Measurements from ENCODE around the gene ZC3H12A.

The ZC3H12A gene

DNA sequence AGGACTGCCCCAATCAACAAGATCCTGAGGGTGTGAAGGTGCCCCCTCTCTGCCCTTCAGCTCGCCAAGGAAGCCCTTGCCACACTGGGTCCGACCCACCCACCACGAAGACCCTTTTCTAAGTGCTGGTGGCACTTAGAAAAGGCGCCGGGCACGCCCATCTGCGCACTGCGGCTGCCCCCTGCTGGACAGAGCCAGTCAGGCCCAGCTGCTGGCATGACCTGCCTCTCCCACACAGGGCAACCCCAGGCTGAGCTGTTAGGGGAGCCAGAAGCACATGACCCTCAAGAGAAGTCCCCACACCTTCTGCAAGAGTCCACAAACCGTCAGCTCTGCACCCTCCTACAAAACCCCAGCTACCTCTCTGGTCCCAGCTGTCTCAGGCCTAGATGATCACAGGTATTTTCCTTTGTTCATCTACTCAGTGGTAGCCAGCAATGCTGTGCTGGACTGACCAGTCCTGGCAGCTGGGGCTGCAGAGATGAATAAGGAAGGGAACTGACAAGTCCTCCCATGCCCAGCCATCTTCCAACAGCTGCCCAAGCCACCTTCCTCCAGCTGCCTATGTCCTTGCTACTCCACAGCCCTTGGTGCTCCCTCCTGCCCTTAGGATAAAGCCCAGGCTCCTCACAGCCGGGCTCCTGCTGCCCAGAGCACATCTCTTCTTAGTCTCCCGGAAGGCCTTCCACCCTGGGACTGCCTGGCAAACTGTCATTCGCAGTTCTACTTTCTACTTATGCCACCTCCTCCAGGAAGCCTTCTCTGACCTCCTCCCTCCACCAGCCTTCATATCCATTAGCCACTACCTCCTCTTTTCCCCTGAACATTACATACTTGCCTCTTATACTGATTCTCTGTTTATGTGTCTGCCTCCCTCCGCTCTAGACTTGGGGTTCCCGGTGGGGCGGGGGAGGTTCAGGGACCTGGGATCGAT lies 39.8 kb upstream of the ZC3H12A start:
- no peak overlapping the region for H2AFZ ChIP-seq (ENCODE audit: low read length)
- TF ChIP-seq, protein P1, sequence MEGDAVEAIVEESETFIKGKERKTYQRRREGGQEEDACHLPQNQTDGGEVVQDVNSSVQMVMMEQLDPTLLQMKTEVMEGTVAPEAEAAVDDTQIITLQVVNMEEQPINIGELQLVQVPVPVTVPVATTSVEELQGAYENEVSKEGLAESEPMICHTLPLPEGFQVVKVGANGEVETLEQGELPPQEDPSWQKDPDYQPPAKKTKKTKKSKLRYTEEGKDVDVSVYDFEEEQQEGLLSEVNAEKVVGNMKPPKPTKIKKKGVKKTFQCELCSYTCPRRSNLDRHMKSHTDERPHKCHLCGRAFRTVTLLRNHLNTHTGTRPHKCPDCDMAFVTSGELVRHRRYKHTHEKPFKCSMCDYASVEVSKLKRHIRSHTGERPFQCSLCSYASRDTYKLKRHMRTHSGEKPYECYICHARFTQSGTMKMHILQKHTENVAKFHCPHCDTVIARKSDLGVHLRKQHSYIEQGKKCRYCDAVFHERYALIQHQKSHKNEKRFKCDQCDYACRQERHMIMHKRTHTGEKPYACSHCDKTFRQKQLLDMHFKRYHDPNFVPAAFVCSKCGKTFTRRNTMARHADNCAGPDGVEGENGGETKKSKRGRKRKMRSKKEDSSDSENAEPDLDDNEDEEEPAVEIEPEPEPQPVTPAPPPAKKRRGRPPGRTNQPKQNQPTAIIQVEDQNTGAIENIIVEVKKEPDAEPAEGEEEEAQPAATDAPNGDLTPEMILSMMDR (IDR thresholded peaks at IDR 0.05; ENCODE audit: low read length) = peak; percentile 92
- no peak for TF ChIP-seq EZH2 (IDR thresholded peaks at IDR 0.05; ENCODE audit: borderline replicate concordance, low read length)
- H3K9me3 ChIP-seq (ENCODE audit: low read length) = no peaks in the 10 kb centered on the region
- no peaks in the 10 kb centered on the region for H3K27me3 ChIP-seq (ENCODE audit: insufficient read depth, low read length)
- no peak overlapping the region for H3K9ac ChIP-seq (ENCODE audit: low read length)
- no peaks in the 10 kb centered on the region for H3K9me2 ChIP-seq (ENCODE audit: low read depth, low read length)
- H3F3A ChIP-seq (ENCODE audit: insufficient read depth, low read length) = no peaks in the 10 kb centered on the region
- no peaks in the 10 kb centered on the region for H3K4me1 ChIP-seq (ENCODE audit: insufficient read depth, low read length, severe bottlenecking)
- no peaks in the 10 kb centered on the region for H3K79me2 ChIP-seq (ENCODE audit: insufficient read depth, low read length)
- H3K4me3 ChIP-seq (ENCODE audit: low read depth, low read length, poor library complexity, severe bottlenecking) = no peak overlapping the region
- no peak overlapping the region for H3K27ac ChIP-seq (ENCODE audit: low read depth, low read length, poor library complexity, severe bottlenecking)
- no peaks in the 10 kb centered on the region for H3K36me3 ChIP-seq (ENCODE audit: insufficient read depth, low read length)
- H3K4me2 ChIP-seq (ENCODE audit: low read length) = no peak overlapping the region
- H4K20me1 ChIP-seq (ENCODE audit: insufficient read depth, low read length) = no peaks in the 10 kb centered on the region

DNA sequence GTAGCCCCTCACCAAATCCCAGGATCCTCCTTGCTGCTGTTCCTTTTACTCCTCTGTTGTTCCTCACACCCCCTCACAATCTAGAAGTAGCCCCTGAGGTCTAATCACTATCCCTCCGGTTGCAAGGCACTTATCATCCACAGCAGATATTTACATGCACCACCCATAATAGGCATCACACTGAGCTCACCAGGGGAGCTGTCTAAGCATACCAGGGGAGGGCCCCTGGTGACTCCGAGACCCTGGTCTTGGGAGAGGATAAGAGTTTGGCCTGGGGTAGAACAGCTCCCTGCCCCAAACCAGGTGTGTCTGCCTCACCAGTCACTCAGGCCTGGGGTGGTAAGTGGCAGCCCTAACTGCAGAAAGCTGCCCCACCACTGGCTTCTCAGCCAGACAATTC lies 37.3 kb upstream of the ZC3H12A start:
- Histone ChIP-seq H3K9ac (ENCODE audit: low read length) (no peak overlapping the region), H3K9me2 (ENCODE audit: low read depth, low read length) (no peaks in the 10 kb centered on the region), H3K36me3 (ENCODE audit: insufficient read depth, low read length) (no peaks in the 10 kb centered on the region), H3K9me3 (ENCODE audit: low read length) (no peaks in the 10 kb centered on the region), H3K4me3 (ENCODE audit: low read depth, low read length, poor library complexity, severe bottlenecking) (no peak overlapping the region), H3K27ac (ENCODE audit: low read depth, low read length, poor library complexity, severe bottlenecking) (no peak overlapping the region), H3K4me2 (ENCODE audit: low read length) (no peak overlapping the region), H3F3A (ENCODE audit: insufficient read depth, low read length) (no peaks in the 10 kb centered on the region), H2AFZ (ENCODE audit: low read length) (no peak overlapping the region), H3K27me3 (ENCODE audit: insufficient read depth, low read length) (no peaks in the 10 kb centered on the region), H3K4me1 (ENCODE audit: insufficient read depth, low read length, severe bottlenecking) (no peaks in the 10 kb centered on the region), H3K79me2 (ENCODE audit: insufficient read depth, low read length) (no peaks in the 10 kb centered on the region), H4K20me1 (ENCODE audit: insufficient read depth, low read length) (no peaks in the 10 kb centered on the region)
- TF ChIP-seq, protein P1 (IDR thresholded peaks at IDR 0.05; ENCODE audit: low read length) = no peak
- no peak for TF ChIP-seq EZH2 (IDR thresholded peaks at IDR 0.05; ENCODE audit: borderline replicate concordance, low read length)

DNA sequence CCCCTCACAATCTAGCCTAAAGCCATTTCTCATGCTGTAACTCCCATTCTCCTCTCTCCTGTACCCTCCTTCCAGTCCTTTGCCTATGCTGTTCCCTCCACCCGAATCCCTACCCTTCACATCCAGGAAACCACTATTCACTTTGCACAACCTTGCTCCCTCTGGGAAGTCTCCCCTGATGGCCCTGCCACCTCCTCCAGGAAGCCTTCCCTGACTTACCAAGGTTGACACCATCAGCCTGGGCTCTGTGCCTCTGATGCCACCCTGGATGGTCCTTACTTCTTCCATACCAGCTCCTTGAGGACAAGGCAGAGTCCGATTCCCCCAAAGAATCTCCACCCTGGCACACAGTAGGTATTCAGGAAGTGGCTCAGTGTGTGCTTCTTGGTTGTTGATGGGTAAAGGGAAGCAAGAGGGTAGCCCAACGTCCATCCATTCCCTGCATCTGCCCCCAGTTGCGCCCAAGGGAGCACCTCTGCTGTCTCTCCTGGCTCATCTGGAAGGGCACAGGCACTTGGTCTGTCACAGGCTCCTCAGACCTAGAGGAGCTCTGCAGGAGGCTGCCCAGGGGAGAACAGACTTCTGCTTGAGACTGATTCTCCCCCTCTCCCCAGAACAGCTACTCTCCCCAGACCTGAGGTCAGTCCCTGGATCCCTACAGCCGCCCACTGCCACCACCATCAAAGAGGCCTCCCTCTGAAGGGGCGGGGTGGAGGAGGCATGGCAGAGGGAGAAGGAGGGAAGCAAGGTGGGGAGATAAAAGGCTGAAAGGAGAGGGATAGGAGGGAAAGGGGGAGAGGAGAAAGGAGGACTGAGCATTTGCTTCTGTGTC lies 36.1 kb upstream of the ZC3H12A start:
- Histone ChIP-seq H3K27ac (ENCODE audit: low read depth, low read length, poor library complexity, severe bottlenecking) (no peak overlapping the region), H3K9me3 (ENCODE audit: low read length) (no peaks in the 10 kb centered on the region), H3K9me2 (ENCODE audit: low read depth, low read length) (no peaks in the 10 kb centered on the region), H3F3A (ENCODE audit: insufficient read depth, low read length) (no peaks in the 10 kb centered on the region), H3K4me2 (ENCODE audit: low read length) (no peak overlapping the region), H3K79me2 (ENCODE audit: insufficient read depth, low read length) (no peaks in the 10 kb centered on the region), H3K36me3 (ENCODE audit: insufficient read depth, low read length) (no peaks in the 10 kb centered on the region), H3K9ac (ENCODE audit: low read length) (no peak overlapping the region), H4K20me1 (ENCODE audit: insufficient read depth, low read length) (no peaks in the 10 kb centered on the region), H2AFZ (ENCODE audit: low read length) (no peak overlapping the region), H3K4me3 (ENCODE audit: low read depth, low read length, poor library complexity, severe bottlenecking) (no peak overlapping the region), H3K4me1 (ENCODE audit: insufficient read depth, low read length, severe bottlenecking) (no peaks in the 10 kb centered on the region), H3K27me3 (ENCODE audit: insufficient read depth, low read length) (no peaks in the 10 kb centered on the region)
- TF ChIP-seq EZH2 (IDR thresholded peaks at IDR 0.05; ENCODE audit: borderline replicate concordance, low read length) = no peak
- TF ChIP-seq, protein P1 (IDR thresholded peaks at IDR 0.05; ENCODE audit: low read length) = no peak

Measured in OCI-LY1 (cell line).